B cell (primary cell): ENCODE data around the gene FMN2. TPM values are rescaled to one million over a fixed set of nuclear protein-coding genes. Genes with fewer than 3 reads are reported as not detected.

ENCODE experiments used
- ATAC-seq: fragments of 200-7000 bp; cut with Tn5 transposase; one replicate; pipeline ENCODE4 v1.10.0; 2021; ENCODE audit warnings: low read depth, mild to moderate bottlenecking, moderate number of reproducible peaks, moderate library complexity
- CTCF ChIA-PET: fragments of 350-600 bp; sonication (Branson Sonifier 250); formaldehyde crosslinking; loops from one replicate; lab custom pipeline; 2021; ENCODE audit warnings: antibody characterized with exemption, inconsistent platforms; lab: Charles Lee
- POLR2A ChIA-PET: fragments of 350-600 bp; sonication (Branson Sonifier 250); formaldehyde crosslinking; loops from one replicate; lab custom pipeline; 2021; ENCODE audit warnings: antibody characterized with exemption; lab: Charles Lee
- DNase-seq: peaks from one replicate; pipeline ENCODE4 v3.0.0; 2013
- H2AFZ ChIP-seq: 2 replicates; pipeline ENCODE4 v1.6.1; 2012; ENCODE audit warnings: mild to moderate bottlenecking, low read depth, low read length; ENCODE audit not compliant: insufficient read depth, poor library complexity, severe bottlenecking
- H3K27ac ChIP-seq, 2 donors: 1 replicate in 1 of 2; 2 replicates in 1 of 2; pipeline ENCODE4 v1.5.1; 2012 to 2013; ENCODE audit warnings: low read length in 2 of 2, mild to moderate bottlenecking in 2 of 2, moderate library complexity in 1 of 2
- H3K27me3 ChIP-seq, 4 experiments: fragments of 200-600 bp in 1 of 4; sonication (generic) in 1 of 4; replicated peaks in 1 of 4; 1 replicate in 2 of 4; 2 replicates in 2 of 4; pipeline versions ENCODE4 v1.6.1 to v1.7.0; 2013 to 2016; ENCODE audit warnings: low read length in 3 of 4, mild to moderate bottlenecking in 2 of 4, mixed read lengths in 1 of 4, moderate library complexity in 1 of 4; ENCODE audit not compliant: insufficient read depth in 4 of 4, control insufficient read depth in 3 of 4; ENCODE audit errors: control extremely low read depth in 1 of 4
- H3K36me3 ChIP-seq, 2 experiments: replicated peaks in 1 of 2; 1 replicate in 1 of 2; 2 replicates in 1 of 2; pipeline versions ENCODE4 v1.6.1 to v1.7.1; 2013; ENCODE audit warnings: low read length in 1 of 2; ENCODE audit not compliant: insufficient read depth in 2 of 2, control insufficient read depth in 1 of 2; ENCODE audit errors: control extremely low read depth in 1 of 2, extremely low read depth in 1 of 2
- H3K4me1 ChIP-seq, 2 donors: fragments of 200-600 bp in 1 of 2; sonication (generic) in 1 of 2; 1 replicate in 1 of 2; 2 replicates in 1 of 2; pipeline versions ENCODE4 v1.5.1 to v1.6.1; 2013 to 2017; ENCODE audit warnings: low read length in 2 of 2; ENCODE audit not compliant: control insufficient read depth in 2 of 2, insufficient read depth in 2 of 2
- H3K4me2 ChIP-seq: replicated peaks from 2 replicates; pipeline ENCODE3; 2012; ENCODE audit warnings: mild to moderate bottlenecking, low read depth, low read length; ENCODE audit not compliant: poor library complexity, severe bottlenecking
- H3K4me3 ChIP-seq, 5 experiments: fragments of 200-600 bp in 1 of 5; sonication (generic) in 1 of 5; 1 replicate in 3 of 5; 2 replicates in 2 of 5; pipeline versions ENCODE4 v1.5.1 to v1.7.0; 2011 to 2016; ENCODE audit warnings: low read length in 4 of 5, mild to moderate bottlenecking in 4 of 5, low read depth in 2 of 5, control low read depth in 1 of 5, moderate library complexity in 1 of 5; ENCODE audit not compliant: insufficient read depth in 1 of 5; ENCODE audit errors: control extremely low read depth in 1 of 5, extremely low read depth in 1 of 5
- H3K79me2 ChIP-seq: fragments of 200-600 bp; sonication (generic); one replicate; pipeline ENCODE4 v1.6.0; 2016; ENCODE audit warnings: low read length; ENCODE audit not compliant: control insufficient read depth, insufficient read depth
- H3K9ac ChIP-seq: fragments of 200-600 bp; sonication (generic); 2 replicates; pipeline ENCODE4 v1.6.1; 2017; ENCODE audit warnings: mild to moderate bottlenecking, low read length, moderate library complexity
- H3K9me3 ChIP-seq, 3 donors: one replicate each; pipeline versions ENCODE4 v1.6.1 to v1.7.1; 2013; ENCODE audit warnings: low read length in 2 of 3; ENCODE audit not compliant: control insufficient read depth in 2 of 3, insufficient read depth in 1 of 3; ENCODE audit errors: control extremely low read depth in 1 of 3
- H4K20me1 ChIP-seq: 2 replicates; pipeline ENCODE4 v1.6.0; 2012; ENCODE audit warnings: mild to moderate bottlenecking, low read length; ENCODE audit not compliant: insufficient read depth, control insufficient read depth, poor library complexity, severe bottlenecking
- H3K27ac Mint-ChIP-seq: one replicate; pipeline ENCODE4 v1.8.0; 2021; ENCODE audit warnings: mixed read lengths
- H3K27me3 Mint-ChIP-seq: one replicate; pipeline ENCODE4 v1.8.0; 2021; ENCODE audit warnings: mixed read lengths
- H3K4me1 Mint-ChIP-seq: one replicate; pipeline ENCODE4 v1.8.0; 2021; ENCODE audit warnings: mixed read lengths
- H3K4me3 Mint-ChIP-seq: one replicate; pipeline ENCODE4 v1.8.0; 2021; ENCODE audit warnings: mixed read lengths
- H3K9me3 Mint-ChIP-seq: one replicate; pipeline ENCODE4 v1.8.0; 2022; ENCODE audit warnings: mixed read lengths; ENCODE audit not compliant: insufficient read depth
- EZH2 ChIP-seq: IDR thresholded peaks from 2 replicates; pipeline ENCODE4 v1.6.1; 2012; ENCODE audit warnings: borderline replicate concordance, low read depth, mild to moderate bottlenecking, moderate library complexity, low read length; ENCODE audit not compliant: insufficient read depth, poor library complexity, severe bottlenecking
- WGBS: methylation state at CpG from one replicate; pipeline ENCODE4 v1.1.5; 2013; ENCODE audit warnings: missing lambda C conversion rate; ENCODE audit not compliant: insufficient coverage; 5-methylcytosine and 5-hydroxymethylcytosine counted together
- intact Hi-C: fragments of 100-400 bp; cut with micrococcal nuclease; formaldehyde crosslinking; loops from one replicate; pipeline ENCODE4 v1.10.0; 2022
- polyA plus RNA-seq: library from polyadenylated mRNA; depleted of rRNA; stranded (reverse); fragments of >200 nt; gene quantifications from 2 replicates; pipeline ENCODE4 v1.2.3, GENCODE V29; 2012
- total RNA-seq, 2 donors: library from RNA; stranded (reverse); fragments of 120-200 nt in 1 of 2; gene quantifications; 1 replicate in 1 of 2; 2 replicates in 1 of 2; pipeline versions ENCODE4 v1.2.3 to v1.2.4, GENCODE V29; 2013 to 2022
- TF ChIP-seq, protein P1 (sequence below): fragments of 200-600 bp; IDR thresholded peaks from one replicate; pipeline ENCODE4 v1.8.0; 2022; ENCODE audit warnings: antibody characterized with exemption, mild to moderate bottlenecking

FMN2 gene
- total and polyA plus RNA-seq, 2 donors (not counting 1 experiment from before 2014, with no cell fraction given), result not detected

DNA sequence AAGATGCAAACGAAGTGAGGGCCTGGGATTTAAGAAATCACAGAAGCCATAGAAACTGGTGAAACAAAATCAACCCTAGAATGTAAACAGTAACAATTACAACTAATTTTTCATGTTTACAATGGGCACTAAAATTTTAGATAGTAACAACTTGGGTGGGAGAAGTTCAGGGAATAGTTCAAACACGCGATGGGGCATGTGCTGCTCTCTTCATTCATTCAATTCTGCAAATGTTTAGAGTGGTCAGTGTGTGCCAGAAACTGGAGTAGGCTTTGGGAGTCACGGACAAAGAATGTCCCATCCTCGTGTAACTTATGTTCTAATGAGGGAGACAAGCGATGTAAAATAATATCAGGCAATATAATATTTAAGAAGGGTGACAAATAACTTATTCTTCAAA is 386.9 kb downstream of the FMN2 start:
- peaks cover under 1% of the 10 kb centered on the region for H3K9me3 Mint-ChIP-seq
- no peak overlapping the region for H2AFZ ChIP-seq
- H3K4me2 ChIP-seq, result no peak overlapping the region

DNA sequence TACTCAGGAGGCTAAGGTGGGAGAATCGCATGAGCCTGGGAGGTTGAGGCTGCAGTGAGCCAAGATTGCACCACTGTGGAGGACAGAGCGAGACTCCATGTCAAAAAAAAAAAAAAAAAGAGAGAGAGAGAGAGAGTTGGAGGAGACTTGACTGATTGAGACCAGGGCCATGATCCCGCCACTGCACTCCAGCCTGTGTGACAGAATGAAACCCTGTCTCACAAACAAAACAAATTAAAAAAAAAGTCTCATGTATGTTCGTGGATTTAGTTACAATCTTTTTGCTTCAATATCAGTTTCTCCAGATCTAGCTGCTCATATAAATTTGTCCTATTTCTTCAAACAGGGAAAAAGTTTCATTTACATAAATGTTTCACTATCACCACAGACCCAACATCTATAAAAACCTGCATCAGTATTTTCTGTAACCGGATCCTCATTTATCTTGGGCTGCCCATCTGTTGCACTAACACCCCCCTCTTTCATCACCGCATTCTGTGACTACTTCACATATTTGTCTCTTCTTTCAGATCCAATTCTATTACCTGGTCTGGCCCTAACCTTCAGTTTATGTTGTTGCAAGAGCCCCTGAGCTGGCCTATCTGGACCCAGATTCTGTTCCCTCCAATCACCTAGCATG is 393.2 kb downstream of the FMN2 start:
- peaks cover 4% of the 10 kb centered on the region for H3K9me3 Mint-ChIP-seq
- CTCF ChIA-PET, result no interaction called here
- intact Hi-C loops, result no loop called here

More for the DNA sequence above, 386.9 kb downstream of the FMN2 start:
- WGBS, result 83% methylated on average over 2 of the region's 6 CpGs
- H3K36me3 ChIP-seq, result no peaks in the 10 kb centered on the region
- H3K27me3 ChIP-seq, result no peaks in the 10 kb centered on the region
- Mint-ChIP-seq H3K4me3 (no peak overlapping the region), H3K27ac (no peak overlapping the region), H3K4me1 (no peaks in the 10 kb centered on the region), H3K27me3 (no peaks in the 10 kb centered on the region)
- H3K27ac ChIP-seq, result no peak overlapping the region
- DNase-seq, result no peak
- no peaks in the 10 kb centered on the region for H3K79me2 ChIP-seq
- no peaks in the 10 kb centered on the region for H3K4me1 ChIP-seq
- no peak overlapping the region for H3K4me3 ChIP-seq
- CTCF ChIA-PET, result no interaction called here
- intact Hi-C loops, result no loop called here
- no peaks in the 10 kb centered on the region for H3K9me3 ChIP-seq
- POLR2A ChIA-PET, result no interaction called here
- no peak overlapping the region for H3K9ac ChIP-seq
- H4K20me1 ChIP-seq, result no peaks in the 10 kb centered on the region
- ATAC-seq, result no peak
- TF ChIP-seq, protein P1, sequence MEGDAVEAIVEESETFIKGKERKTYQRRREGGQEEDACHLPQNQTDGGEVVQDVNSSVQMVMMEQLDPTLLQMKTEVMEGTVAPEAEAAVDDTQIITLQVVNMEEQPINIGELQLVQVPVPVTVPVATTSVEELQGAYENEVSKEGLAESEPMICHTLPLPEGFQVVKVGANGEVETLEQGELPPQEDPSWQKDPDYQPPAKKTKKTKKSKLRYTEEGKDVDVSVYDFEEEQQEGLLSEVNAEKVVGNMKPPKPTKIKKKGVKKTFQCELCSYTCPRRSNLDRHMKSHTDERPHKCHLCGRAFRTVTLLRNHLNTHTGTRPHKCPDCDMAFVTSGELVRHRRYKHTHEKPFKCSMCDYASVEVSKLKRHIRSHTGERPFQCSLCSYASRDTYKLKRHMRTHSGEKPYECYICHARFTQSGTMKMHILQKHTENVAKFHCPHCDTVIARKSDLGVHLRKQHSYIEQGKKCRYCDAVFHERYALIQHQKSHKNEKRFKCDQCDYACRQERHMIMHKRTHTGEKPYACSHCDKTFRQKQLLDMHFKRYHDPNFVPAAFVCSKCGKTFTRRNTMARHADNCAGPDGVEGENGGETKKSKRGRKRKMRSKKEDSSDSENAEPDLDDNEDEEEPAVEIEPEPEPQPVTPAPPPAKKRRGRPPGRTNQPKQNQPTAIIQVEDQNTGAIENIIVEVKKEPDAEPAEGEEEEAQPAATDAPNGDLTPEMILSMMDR, result no peak
- no peak for TF ChIP-seq EZH2

More for the DNA sequence above, 393.2 kb downstream of the FMN2 start:
- DNase-seq (no peak), ATAC-seq (no peak)
- WGBS, result 97% methylated on average over 2 of the region's 6 CpGs
- H3K4me3 ChIP-seq, result no peak overlapping the region
- POLR2A ChIA-PET, result no interaction called here
- no peaks in the 10 kb centered on the region for H3K27me3 Mint-ChIP-seq
- no peak overlapping the region for H2AFZ ChIP-seq
- no peaks in the 10 kb centered on the region for H3K27me3 ChIP-seq
- H3K36me3 ChIP-seq, result no peaks in the 10 kb centered on the region
- H3K27ac ChIP-seq, result no peak overlapping the region
- no peak overlapping the region for H3K9ac ChIP-seq
- H3K27ac Mint-ChIP-seq, result no peak overlapping the region
- H3K4me1 Mint-ChIP-seq, result no peaks in the 10 kb centered on the region
- TF ChIP-seq, protein P1, result no peak
- no peak for TF ChIP-seq EZH2
- no peak overlapping the region for H3K4me3 Mint-ChIP-seq
- H4K20me1 ChIP-seq, result no peaks in the 10 kb centered on the region
- no peaks in the 10 kb centered on the region for H3K79me2 ChIP-seq
- H3K4me1 ChIP-seq, result no peaks in the 10 kb centered on the region
- H3K4me2 ChIP-seq, result no peak overlapping the region
- H3K9me3 ChIP-seq, result no peaks in the 10 kb centered on the region
